OCI-LY7 (cell line): ENCODE measurements around the gene MYOF. TPM values are rescaled to one million over a fixed set of nuclear protein-coding genes. Genes with fewer than 3 reads are reported as not detected.

Experiments used
- BruUV-seq: library from RNA; stranded (reverse); fragments of 400-500 nt; replicated peaks from 2 replicates; lab custom pipeline; 2021; lab: Mats Ljungman, UMichigan
- CTCF ChIA-PET: fragments of 300-600 bp; sonication (Branson Sonifier 250); formaldehyde crosslinking; loops from one replicate; lab custom pipeline; 2022; ENCODE audit warnings: antibody characterized with exemption; ENCODE audit not compliant: unreplicated experiment; lab: Charles Lee
- POLR2A ChIA-PET: fragments of 300-600 bp; sonication (Branson Sonifier 250); formaldehyde crosslinking; loops from one replicate; lab custom pipeline; 2022; ENCODE audit warnings: antibody characterized with exemption; lab: Charles Lee
- DNase-seq: peaks from one replicate; pipeline ENCODE4 v3.0.0-alpha.2; 2015; ENCODE audit warnings: low spot score
- H2AFZ ChIP-seq: fragments of 200-600 bp; sonication (generic), shearing (Covaris generic); 2 replicates; pipeline ENCODE4 v1.6.1; 2014; ENCODE audit warnings: mild to moderate bottlenecking, antibody characterized with exemption, low read length, moderate library complexity
- H3K27ac ChIP-seq: fragments of 200-600 bp; sonication (generic); 2 replicates; pipeline ENCODE4 v1.5.1; 2014; ENCODE audit warnings: mixed run types, low read depth, mild to moderate bottlenecking, moderate library complexity, low read length, inconsistent platforms; ENCODE audit not compliant: poor library complexity, severe bottlenecking
- H3K36me3 ChIP-seq: fragments of 200-600 bp; sonication (generic); 2 replicates; pipeline ENCODE4 v1.6.1; 2014; ENCODE audit warnings: mild to moderate bottlenecking, antibody characterized with exemption, low read length, moderate library complexity, mixed read lengths; ENCODE audit not compliant: insufficient read depth
- H3K4me1 ChIP-seq: fragments of 200-600 bp; sonication (generic); 2 replicates; pipeline ENCODE4 v1.5.1; 2014; ENCODE audit warnings: mild to moderate bottlenecking, low read length; ENCODE audit not compliant: insufficient read depth, poor library complexity, severe bottlenecking
- H3K4me2 ChIP-seq: fragments of 200-600 bp; sonication (generic); 2 replicates; pipeline ENCODE4 v1.6.1; 2014; ENCODE audit warnings: mild to moderate bottlenecking, low read length
- H3K4me3 ChIP-seq: fragments of 200-600 bp; sonication (generic); 2 replicates; pipeline ENCODE4 v1.5.1; 2014; ENCODE audit warnings: mild to moderate bottlenecking, low read depth, low read length; ENCODE audit not compliant: poor library complexity, severe bottlenecking
- H3K79me2 ChIP-seq: fragments of 200-600 bp; sonication (generic); 2 replicates; pipeline ENCODE4 v1.6.1; 2016; ENCODE audit warnings: low read depth, mild to moderate bottlenecking, low read length, moderate library complexity, mixed read lengths; ENCODE audit not compliant: insufficient read depth
- H3K9me2 ChIP-seq: fragments of 200-600 bp; sonication (generic); 2 replicates; pipeline ENCODE4 v1.6.1; 2016; ENCODE audit warnings: mild to moderate bottlenecking, low read length, mixed read lengths; ENCODE audit not compliant: insufficient read depth
- H3K9me3 ChIP-seq: fragments of 200-600 bp; sonication (generic); 2 replicates; pipeline ENCODE4 v1.6.1; 2014; ENCODE audit warnings: mild to moderate bottlenecking, mixed run types, low read length, mixed read lengths
- H4K20me1 ChIP-seq: fragments of 200-600 bp; sonication (generic); 2 replicates; pipeline ENCODE4 v1.6.1; 2014; ENCODE audit warnings: mild to moderate bottlenecking, antibody characterized with exemption, low read length, moderate library complexity, mixed read lengths; ENCODE audit not compliant: insufficient read depth
- CTCF ChIP-seq: fragments of 200-600 bp; sonication (generic); conservative IDR thresholded peaks from 2 replicates; pipeline ENCODE4 v1.5.1; 2014; ENCODE audit warnings: mild to moderate bottlenecking, antibody characterized with exemption, low read length, moderate library complexity, mixed read lengths
- EZH2phosphoT487 ChIP-seq: fragments of 200-600 bp; sonication (generic); IDR thresholded peaks from 2 replicates; pipeline ENCODE4 v1.6.1; 2018; ENCODE audit warnings: low read depth, borderline replicate concordance, mild to moderate bottlenecking, mixed run types, antibody characterized with exemption, low read length, moderate library complexity, mixed read lengths
- intact Hi-C: fragments of 100-400 bp; cut with micrococcal nuclease; formaldehyde crosslinking; loops from one replicate; pipeline ENCODE4 v1.10.0; 2022; ENCODE audit not compliant: unreplicated experiment
- total RNA-seq, 2 experiments: library from RNA; depleted of rRNA in 1 of 2; stranded (reverse); fragments of >200 nt in 1 of 2; shearing (Covaris generic) in 1 of 2; gene quantifications; 2 replicates each; pipeline ENCODE4 v1.2.3, GENCODE V29; 2014 to 2022

MYOF gene
- total RNA-seq, 2 experiments from 2014 or later = 0.42 TPM; not detected in 1

- Histone ChIP-seq H3K4me1 (no peaks in the 10 kb centered on the region), H3K27ac (no peak overlapping the region), H3K79me2 (no peaks in the 10 kb centered on the region), H4K20me1 (no peaks in the 10 kb centered on the region), H3K4me2 (no peak overlapping the region), H3K36me3 (no peaks in the 10 kb centered on the region), H3K9me2 (no peaks in the 10 kb centered on the region), H2AFZ (no peak overlapping the region), H3K9me3 (no peaks in the 10 kb centered on the region), H3K4me3 (no peak overlapping the region)
- TF ChIP-seq EZH2phosphoT487 = no peak
- no peak for TF ChIP-seq CTCF
- intact Hi-C loops = no loop called here
- ChIA-PET CTCF (no interaction called here), POLR2A (interaction anchor here (0.6 kb wide), 1 partner anchor 274 kb away, joined by 3 read pairs; no protein-coding TSS in a partner anchor)
- BruUV-seq = no TSS peak
- no peak for DNase-seq
These were observed 191.3 kb downstream of the MYOF start for GRCh38 chr10:93290661-93291354.

GRCh38 chr10:93288679-93289634 lies 193.2 kb downstream of the MYOF start:
- no peaks in the 10 kb centered on the region for H3K79me2 ChIP-seq
- no peak overlapping the region for H3K4me3 ChIP-seq
- H3K4me1 ChIP-seq = no peaks in the 10 kb centered on the region
- peak; percentile 51 for DNase-seq
- BruUV-seq = no TSS peak
- intact Hi-C loops = loop anchor here (1.0 to 5.0 kb wide), 3 partner anchors 174 to 402 kb away; no protein-coding TSS in a partner anchor
- H3K9me2 ChIP-seq = no peaks in the 10 kb centered on the region
- CTCF ChIA-PET = no interaction called here
- no peak overlapping the region for H3K4me2 ChIP-seq
- no peak overlapping the region for H2AFZ ChIP-seq
- TF ChIP-seq EZH2phosphoT487 = no peak
- peak; percentile 85 for TF ChIP-seq CTCF
- H3K36me3 ChIP-seq = no peaks in the 10 kb centered on the region
- no peak overlapping the region for H3K27ac ChIP-seq
- POLR2A ChIA-PET = no interaction called here
- H4K20me1 ChIP-seq = no peaks in the 10 kb centered on the region
- H3K9me3 ChIP-seq = no peaks in the 10 kb centered on the region
